ENCODE measurements around the gene CSNK2A2. TPM values are rescaled to one million over a fixed set of nuclear protein-coding genes. Genes with fewer than 3 reads are reported as not detected.

The CSNK2A2 gene
- total RNA-seq (10 to 100 TPM; 42.5 to 56.8 TPM), polyA plus RNA-seq (10 to 100 TPM; 17.4 to 32.2 TPM)
- long read RNA-seq, donor 1, partial matches to known transcripts = 0 of 7 reads
- long read RNA-seq, donor 1, other reads (novel, unspliced or antisense) = 7 of 7 reads
- long read RNA-seq, donor 2, transcript CSNK2A2-201 (12 exons, 1,701 nt) = major isoform, 13 of 25 reads
- long read RNA-seq, donor 2, partial matches to known transcripts = 2 of 25 reads
- long read RNA-seq, donor 2, other reads (novel, unspliced or antisense) = 10 of 25 reads

GRCh38 chr16:58198022-58198683 lies at the start of gene CSNK2A2:
CSNK2A2 (minus strand) TSS chr16:58198106; CDS start chr16:58197736, 370 bp downstream.
- Histone ChIP-seq H3K36me3 (ENCODE audit: control insufficient read depth in 1 of 2, insufficient read depth in 2 of 2, low read length in 1 of 2) (no peaks in the 10 kb centered on the region), H3K4me3 (ENCODE audit: low read length in 2 of 2) (peak within 1 kb of the TSS; percentile 93 to 99), H3K27ac (ENCODE audit: low read depth in 1 of 2, low read length in 2 of 2) (no peak within 1 kb of the TSS), H3K4me1 (ENCODE audit: control insufficient read depth in 1 of 2, insufficient read depth in 2 of 2, low read length in 2 of 2) (peaks cover 0 to 2% of the 10 kb centered on the region in 2 donors), H3K9me3 (ENCODE audit: control insufficient read depth, low read length) (no peaks in the 10 kb centered on the region), H3K27me3 (ENCODE audit: control insufficient read depth in 1 of 2, insufficient read depth in 2 of 2, low read length in 1 of 2) (no peaks in the 10 kb centered on the region)
- 2 to 11% methylated on average over 8 to 52 of the region's 52 CpGs for WGBS, 2 donors
- intact Hi-C loops (cut with DNase I) = loop anchor here (5.0 kb wide), 1 partner anchor 171 kb away; the partner anchor contains the start of gene MMP15 (in 2 of the 2)
- DNase-seq = peak; percentile 78 to 90
- ATAC-seq (ENCODE audit: low FRiP score) = peak; percentile 89

GRCh38 chr16:58243528-58244004 lies 45.7 kb upstream of the CSNK2A2 start:
- no peak for ATAC-seq (ENCODE audit: low FRiP score)
- H3K27ac ChIP-seq (ENCODE audit: low read depth in 1 of 2, low read length in 2 of 2) = no peak overlapping the region
- no peaks in the 10 kb centered on the region for H3K9me3 ChIP-seq (ENCODE audit: control insufficient read depth, low read length)
- H3K27me3 ChIP-seq (ENCODE audit: control insufficient read depth in 1 of 2, insufficient read depth in 2 of 2, low read length in 1 of 2) = no peaks in the 10 kb centered on the region
- no peak overlapping the region for H3K4me3 ChIP-seq (ENCODE audit: low read length in 2 of 2)
- no peak for DNase-seq
- no peaks in the 10 kb centered on the region for H3K36me3 ChIP-seq (ENCODE audit: control insufficient read depth in 1 of 2, insufficient read depth in 2 of 2, low read length in 1 of 2)
- intact Hi-C loops (cut with DNase I) = no loop called here
- 44 to 46% methylated on average over 8 of the region's 8 CpGs for WGBS, 2 donors
- H3K4me1 ChIP-seq (ENCODE audit: control insufficient read depth in 1 of 2, insufficient read depth in 2 of 2, low read length in 2 of 2) = no peaks in the 10 kb centered on the region

- intact Hi-C loops (cut with DNase I) = no loop called here
- WGBS, 2 donors = 10% methylated on average over 5 of the region's 5 CpGs
- no peak for DNase-seq
- no peak overlapping the region for H3K27ac ChIP-seq (ENCODE audit: low read depth in 1 of 2, low read length in 2 of 2)
- ATAC-seq (ENCODE audit: low FRiP score) = no peak
- no peak overlapping the region for H3K4me3 ChIP-seq (ENCODE audit: low read length in 2 of 2)
- no peaks in the 10 kb centered on the region for H3K9me3 ChIP-seq (ENCODE audit: control insufficient read depth, low read length)
- no peaks in the 10 kb centered on the region for H3K4me1 ChIP-seq (ENCODE audit: control insufficient read depth in 1 of 2, insufficient read depth in 2 of 2, low read length in 2 of 2)
- H3K27me3 ChIP-seq (ENCODE audit: control insufficient read depth in 1 of 2, insufficient read depth in 2 of 2, low read length in 1 of 2) = no peaks in the 10 kb centered on the region
- H3K36me3 ChIP-seq (ENCODE audit: control insufficient read depth in 1 of 2, insufficient read depth in 2 of 2, low read length in 1 of 2) = no peaks in the 10 kb centered on the region
These were observed 38.9 kb upstream of the CSNK2A2 start for GRCh38 chr16:58236831-58237230.

GRCh38 chr16:58236231-58236690 lies 38.4 kb upstream of the CSNK2A2 start:
- DNase-seq (peak; percentile 72 to 84), ATAC-seq (ENCODE audit: low FRiP score) (peak; percentile 60)
- no peaks in the 10 kb centered on the region for H3K4me1 ChIP-seq (ENCODE audit: control insufficient read depth in 1 of 2, insufficient read depth in 2 of 2, low read length in 2 of 2)
- intact Hi-C loops (cut with DNase I) = no loop called here
- H3K27ac ChIP-seq (ENCODE audit: low read depth in 1 of 2, low read length in 2 of 2) = no peak overlapping the region
- H3K36me3 ChIP-seq (ENCODE audit: control insufficient read depth in 1 of 2, insufficient read depth in 2 of 2, low read length in 1 of 2) = no peaks in the 10 kb centered on the region
- H3K9me3 ChIP-seq (ENCODE audit: control insufficient read depth, low read length) = no peaks in the 10 kb centered on the region
- WGBS, 2 donors = 0 to 1% methylated on average over 13 of the region's 13 CpGs
- no peaks in the 10 kb centered on the region for H3K27me3 ChIP-seq (ENCODE audit: control insufficient read depth in 1 of 2, insufficient read depth in 2 of 2, low read length in 1 of 2)
- no peak overlapping the region for H3K4me3 ChIP-seq (ENCODE audit: low read length in 2 of 2)

- intact Hi-C loops (cut with DNase I) = no loop called here
- Histone ChIP-seq H3K27ac (ENCODE audit: low read depth in 1 of 2, low read length in 2 of 2) (no peak overlapping the region), H3K4me1 (ENCODE audit: control insufficient read depth in 1 of 2, insufficient read depth in 2 of 2, low read length in 2 of 2) (no peaks in the 10 kb centered on the region), H3K4me3 (ENCODE audit: low read length in 2 of 2) (no peak overlapping the region), H3K27me3 (ENCODE audit: control insufficient read depth in 1 of 2, insufficient read depth in 2 of 2, low read length in 1 of 2) (no peaks in the 10 kb centered on the region), H3K9me3 (ENCODE audit: control insufficient read depth, low read length) (no peaks in the 10 kb centered on the region), H3K36me3 (ENCODE audit: control insufficient read depth in 1 of 2, insufficient read depth in 2 of 2, low read length in 1 of 2) (no peaks in the 10 kb centered on the region)
- WGBS, 2 donors = 36 to 38% methylated on average over 3 of the region's 3 CpGs
- no peak for DNase-seq
- no peak for ATAC-seq (ENCODE audit: low FRiP score)
These were observed 37.8 kb upstream of the CSNK2A2 start for GRCh38 chr16:58235663-58236062.

- Histone ChIP-seq H3K4me1 (ENCODE audit: control insufficient read depth in 1 of 2, insufficient read depth in 2 of 2, low read length in 2 of 2) (no peaks in the 10 kb centered on the region), H3K27me3 (ENCODE audit: control insufficient read depth in 1 of 2, insufficient read depth in 2 of 2, low read length in 1 of 2) (no peaks in the 10 kb centered on the region), H3K27ac (ENCODE audit: low read depth in 1 of 2, low read length in 2 of 2) (no peak overlapping the region), H3K36me3 (ENCODE audit: control insufficient read depth in 1 of 2, insufficient read depth in 2 of 2, low read length in 1 of 2) (no peaks in the 10 kb centered on the region), H3K9me3 (ENCODE audit: control insufficient read depth, low read length) (no peaks in the 10 kb centered on the region), H3K4me3 (ENCODE audit: low read length in 2 of 2) (no peak overlapping the region)
- ATAC-seq (ENCODE audit: low FRiP score) (no peak), DNase-seq (no peak)
- 65 to 69% methylated on average over 10 of the region's 10 CpGs for WGBS, 2 donors
- intact Hi-C loops (cut with DNase I) = no loop called here
These were observed 37.1 kb upstream of the CSNK2A2 start for GRCh38 chr16:58234831-58235595.

- 71 to 74% methylated on average over 8 of the region's 8 CpGs for WGBS, 2 donors
- Histone ChIP-seq H3K27me3 (ENCODE audit: control insufficient read depth in 1 of 2, insufficient read depth in 2 of 2, low read length in 1 of 2) (no peaks in the 10 kb centered on the region), H3K36me3 (ENCODE audit: control insufficient read depth in 1 of 2, insufficient read depth in 2 of 2, low read length in 1 of 2) (no peaks in the 10 kb centered on the region), H3K27ac (ENCODE audit: low read depth in 1 of 2, low read length in 2 of 2) (no peak overlapping the region), H3K4me1 (ENCODE audit: control insufficient read depth in 1 of 2, insufficient read depth in 2 of 2, low read length in 2 of 2) (no peaks in the 10 kb centered on the region), H3K4me3 (ENCODE audit: low read length in 2 of 2) (no peak overlapping the region), H3K9me3 (ENCODE audit: control insufficient read depth, low read length) (no peaks in the 10 kb centered on the region)
- ATAC-seq (ENCODE audit: low FRiP score) (no peak), DNase-seq (no peak)
- intact Hi-C loops (cut with DNase I) = no loop called here
These were observed 32.4 kb upstream of the CSNK2A2 start for GRCh38 chr16:58230259-58230658.

- no peaks in the 10 kb centered on the region for H3K36me3 ChIP-seq (ENCODE audit: control insufficient read depth in 1 of 2, insufficient read depth in 2 of 2, low read length in 1 of 2)
- H3K9me3 ChIP-seq (ENCODE audit: control insufficient read depth, low read length) = no peaks in the 10 kb centered on the region
- 86 to 87% methylated on average over 3 of the region's 3 CpGs for WGBS, 2 donors
- intact Hi-C loops (cut with DNase I) = no loop called here
- no peak for ATAC-seq (ENCODE audit: low FRiP score)
- no peak for DNase-seq
- H3K4me3 ChIP-seq (ENCODE audit: low read length in 2 of 2) = no peak overlapping the region
- no peak overlapping the region for H3K27ac ChIP-seq (ENCODE audit: low read depth in 1 of 2, low read length in 2 of 2)
- no peaks in the 10 kb centered on the region for H3K27me3 ChIP-seq (ENCODE audit: control insufficient read depth in 1 of 2, insufficient read depth in 2 of 2, low read length in 1 of 2)
- H3K4me1 ChIP-seq (ENCODE audit: control insufficient read depth in 1 of 2, insufficient read depth in 2 of 2, low read length in 2 of 2) = no peaks in the 10 kb centered on the region
These were observed 28.9 kb upstream of the CSNK2A2 start for GRCh38 chr16:58226790-58227189.
